HG03442 (cell line): ENCODE data around the gene GPR39.

Experiments
- ATAC-seq: cut with Tn5 transposase; IDR thresholded peaks from one replicate; pipeline ENCODE4 v1.9.1; 2021; ENCODE audit warnings: mild to moderate bottlenecking, moderate library complexity; ENCODE audit not compliant: unreplicated experiment

Gene GPR39

GRCh38 chr2:132412021-132412420, 4.6 kb upstream of the GPR39 start:
- no peak for ATAC-seq

- no peak for ATAC-seq
Measured at GRCh38 chr2:132414081-132414480, 2.5 kb upstream of the GPR39 start.

- ATAC-seq = no peak
Measured at GRCh38 chr2:132415256-132415914, 1.2 kb upstream of the GPR39 start.

- ATAC-seq = no peak
Measured at GRCh38 chr2:132415915-132416722, 486 bp upstream of the GPR39 start.

GRCh38 chr2:132417430-132418035, 928 bp downstream of the GPR39 start:
- no peak for ATAC-seq

- ATAC-seq = no peak
Measured at GRCh38 chr2:132419235-132419634, 2.6 kb downstream of the GPR39 start.

GRCh38 chr2:132419941-132420340, 3.3 kb downstream of the GPR39 start:
- ATAC-seq = no peak

GRCh38 chr2:132420816-132421805, 4.5 kb downstream of the GPR39 start:
- no peak for ATAC-seq

GRCh38 chr2:132422736-132423135, 6.1 kb downstream of the GPR39 start:
- ATAC-seq = no peak

GRCh38 chr2:132424526-132425121, 8.0 kb downstream of the GPR39 start:
- ATAC-seq = no peak

- no peak for ATAC-seq
Measured at GRCh38 chr2:132426033-132426432, 9.4 kb downstream of the GPR39 start.

- ATAC-seq = no peak
Measured at GRCh38 chr2:132426656-132427055, 10.1 kb downstream of the GPR39 start.

GRCh38 chr2:132429351-132429750, 12.7 kb downstream of the GPR39 start:
- no peak for ATAC-seq

GRCh38 chr2:132429941-132430573, 13.5 kb downstream of the GPR39 start:
- ATAC-seq = no peak

- ATAC-seq = no peak
Measured at GRCh38 chr2:132430895-132431294, 14.3 kb downstream of the GPR39 start.

- no peak for ATAC-seq
Measured at GRCh38 chr2:132437852-132438669, 21.5 kb downstream of the GPR39 start.

- ATAC-seq = no peak
Measured at GRCh38 chr2:132438691-132439090, 22.1 kb downstream of the GPR39 start.

- no peak for ATAC-seq
Measured at GRCh38 chr2:132439703-132440398, 23.2 kb downstream of the GPR39 start.
